Measurements from ENCODE around the gene NDUFB11.

- TF ChIP-seq EP300 (IDR thresholded peaks at IDR 0.05): no peak
- TF ChIP-seq, protein P1, sequence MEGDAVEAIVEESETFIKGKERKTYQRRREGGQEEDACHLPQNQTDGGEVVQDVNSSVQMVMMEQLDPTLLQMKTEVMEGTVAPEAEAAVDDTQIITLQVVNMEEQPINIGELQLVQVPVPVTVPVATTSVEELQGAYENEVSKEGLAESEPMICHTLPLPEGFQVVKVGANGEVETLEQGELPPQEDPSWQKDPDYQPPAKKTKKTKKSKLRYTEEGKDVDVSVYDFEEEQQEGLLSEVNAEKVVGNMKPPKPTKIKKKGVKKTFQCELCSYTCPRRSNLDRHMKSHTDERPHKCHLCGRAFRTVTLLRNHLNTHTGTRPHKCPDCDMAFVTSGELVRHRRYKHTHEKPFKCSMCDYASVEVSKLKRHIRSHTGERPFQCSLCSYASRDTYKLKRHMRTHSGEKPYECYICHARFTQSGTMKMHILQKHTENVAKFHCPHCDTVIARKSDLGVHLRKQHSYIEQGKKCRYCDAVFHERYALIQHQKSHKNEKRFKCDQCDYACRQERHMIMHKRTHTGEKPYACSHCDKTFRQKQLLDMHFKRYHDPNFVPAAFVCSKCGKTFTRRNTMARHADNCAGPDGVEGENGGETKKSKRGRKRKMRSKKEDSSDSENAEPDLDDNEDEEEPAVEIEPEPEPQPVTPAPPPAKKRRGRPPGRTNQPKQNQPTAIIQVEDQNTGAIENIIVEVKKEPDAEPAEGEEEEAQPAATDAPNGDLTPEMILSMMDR (IDR thresholded peaks at IDR 0.05): peak in 3 of 7 experiments; percentile 13 to 18 (median 13)
Observed at GRCh38 chrX:47093248-47093647, 51.3 kb downstream of the NDUFB11 start.
